PFSK-1 (cell line): Measurements from ENCODE around the gene NXPE3.

Source experiments
- FOXP2 ChIP-seq: optimal IDR thresholded peaks from 2 replicates; pipeline ENCODE3; 2011; ENCODE audit warnings: borderline replicate concordance, control low read depth, inconsistent platforms; ENCODE audit not compliant: insufficient read depth; ENCODE audit errors: extremely low read length, extremely low read depth
- POLR2AphosphoS5 ChIP-seq: IDR thresholded peaks from 2 replicates; pipeline ENCODE4 v1.6.1; 2012; ENCODE audit warnings: low read depth, mild to moderate bottlenecking, control low read depth, low read length, moderate library complexity
- SIN3A ChIP-seq: IDR thresholded peaks from 2 replicates; pipeline ENCODE4 v1.6.1; 2012; ENCODE audit warnings: mild to moderate bottlenecking, low read length, moderate library complexity, borderline replicate concordance; ENCODE audit not compliant: insufficient read depth
- TAF1 ChIP-seq: IDR thresholded peaks from 2 replicates; pipeline ENCODE4 v1.6.1; 2012; ENCODE audit warnings: low read length, control low read depth, borderline replicate concordance; ENCODE audit not compliant: insufficient read depth
- TF ChIP-seq, protein P1 (sequence below), 2 experiments: IDR thresholded peaks; 2 replicates each; pipeline versions ENCODE4 v1.6.1 to v1.8.0; 2011 to 2012; ENCODE audit warnings: low read depth in 2 of 2, low read length in 2 of 2, control low read depth in 1 of 2, inconsistent platforms in 1 of 2, mild to moderate bottlenecking in 1 of 2, moderate library complexity in 1 of 2; ENCODE audit not compliant: insufficient read depth in 1 of 2

The NXPE3 gene

DNA sequence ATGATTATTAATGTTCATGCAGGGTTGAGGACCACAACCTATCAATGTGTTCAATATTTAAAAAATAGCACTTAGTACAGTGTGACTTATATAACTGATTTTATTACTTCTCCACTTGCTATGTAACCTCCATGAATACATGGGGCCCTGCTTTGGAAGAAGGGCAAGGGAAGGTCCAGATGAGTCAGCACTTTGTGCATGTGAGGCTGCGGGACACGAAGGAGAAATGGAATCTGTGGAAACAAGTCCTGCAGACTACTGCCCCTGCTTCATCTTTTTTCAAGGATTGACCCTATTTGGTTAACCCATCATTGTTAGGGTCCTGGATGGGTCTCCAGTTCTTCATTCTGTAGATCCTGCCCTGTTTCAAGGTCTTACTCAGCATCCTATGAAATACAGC, 1.6 kb downstream of the NXPE3 start:
- no peak for TF ChIP-seq SIN3A
- TF ChIP-seq FOXP2, result no peak
- TF ChIP-seq POLR2AphosphoS5, result no peak
- TF ChIP-seq, protein P1, sequence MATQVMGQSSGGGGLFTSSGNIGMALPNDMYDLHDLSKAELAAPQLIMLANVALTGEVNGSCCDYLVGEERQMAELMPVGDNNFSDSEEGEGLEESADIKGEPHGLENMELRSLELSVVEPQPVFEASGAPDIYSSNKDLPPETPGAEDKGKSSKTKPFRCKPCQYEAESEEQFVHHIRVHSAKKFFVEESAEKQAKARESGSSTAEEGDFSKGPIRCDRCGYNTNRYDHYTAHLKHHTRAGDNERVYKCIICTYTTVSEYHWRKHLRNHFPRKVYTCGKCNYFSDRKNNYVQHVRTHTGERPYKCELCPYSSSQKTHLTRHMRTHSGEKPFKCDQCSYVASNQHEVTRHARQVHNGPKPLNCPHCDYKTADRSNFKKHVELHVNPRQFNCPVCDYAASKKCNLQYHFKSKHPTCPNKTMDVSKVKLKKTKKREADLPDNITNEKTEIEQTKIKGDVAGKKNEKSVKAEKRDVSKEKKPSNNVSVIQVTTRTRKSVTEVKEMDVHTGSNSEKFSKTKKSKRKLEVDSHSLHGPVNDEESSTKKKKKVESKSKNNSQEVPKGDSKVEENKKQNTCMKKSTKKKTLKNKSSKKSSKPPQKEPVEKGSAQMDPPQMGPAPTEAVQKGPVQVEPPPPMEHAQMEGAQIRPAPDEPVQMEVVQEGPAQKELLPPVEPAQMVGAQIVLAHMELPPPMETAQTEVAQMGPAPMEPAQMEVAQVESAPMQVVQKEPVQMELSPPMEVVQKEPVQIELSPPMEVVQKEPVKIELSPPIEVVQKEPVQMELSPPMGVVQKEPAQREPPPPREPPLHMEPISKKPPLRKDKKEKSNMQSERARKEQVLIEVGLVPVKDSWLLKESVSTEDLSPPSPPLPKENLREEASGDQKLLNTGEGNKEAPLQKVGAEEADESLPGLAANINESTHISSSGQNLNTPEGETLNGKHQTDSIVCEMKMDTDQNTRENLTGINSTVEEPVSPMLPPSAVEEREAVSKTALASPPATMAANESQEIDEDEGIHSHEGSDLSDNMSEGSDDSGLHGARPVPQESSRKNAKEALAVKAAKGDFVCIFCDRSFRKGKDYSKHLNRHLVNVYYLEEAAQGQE (IDR thresholded peaks at IDR 0.05; ENCODE audit: insufficient read depth in 1 of 2, low read depth in 2 of 2, low read length in 2 of 2), result no peak
- TF ChIP-seq TAF1, result no peak

DNA sequence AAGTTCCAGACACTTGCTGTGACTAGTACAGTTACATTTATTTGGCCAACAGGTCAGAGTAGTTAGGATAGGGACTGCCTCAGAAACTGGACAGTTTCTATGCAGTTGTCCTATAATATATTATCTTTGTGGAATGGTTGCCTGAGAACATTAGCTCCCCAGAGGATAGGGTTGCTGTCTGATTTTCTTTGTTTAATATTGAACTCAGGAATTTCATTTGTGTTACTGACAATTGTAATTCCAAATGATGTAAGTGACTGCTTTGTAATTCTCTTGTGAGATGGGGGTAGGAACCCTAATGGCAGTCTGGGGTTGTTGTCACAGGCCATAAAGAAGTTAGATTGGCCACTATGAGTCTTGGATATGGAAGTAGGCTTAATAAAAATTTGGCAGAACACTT, 2.2 kb downstream of the NXPE3 start:
- TF ChIP-seq, protein P1 (IDR thresholded peaks at IDR 0.05; ENCODE audit: insufficient read depth in 1 of 2, low read depth in 2 of 2, low read length in 2 of 2), result no peak
- no peak for TF ChIP-seq FOXP2
- no peak for TF ChIP-seq SIN3A
- no peak for TF ChIP-seq TAF1
- TF ChIP-seq POLR2AphosphoS5, result no peak

DNA sequence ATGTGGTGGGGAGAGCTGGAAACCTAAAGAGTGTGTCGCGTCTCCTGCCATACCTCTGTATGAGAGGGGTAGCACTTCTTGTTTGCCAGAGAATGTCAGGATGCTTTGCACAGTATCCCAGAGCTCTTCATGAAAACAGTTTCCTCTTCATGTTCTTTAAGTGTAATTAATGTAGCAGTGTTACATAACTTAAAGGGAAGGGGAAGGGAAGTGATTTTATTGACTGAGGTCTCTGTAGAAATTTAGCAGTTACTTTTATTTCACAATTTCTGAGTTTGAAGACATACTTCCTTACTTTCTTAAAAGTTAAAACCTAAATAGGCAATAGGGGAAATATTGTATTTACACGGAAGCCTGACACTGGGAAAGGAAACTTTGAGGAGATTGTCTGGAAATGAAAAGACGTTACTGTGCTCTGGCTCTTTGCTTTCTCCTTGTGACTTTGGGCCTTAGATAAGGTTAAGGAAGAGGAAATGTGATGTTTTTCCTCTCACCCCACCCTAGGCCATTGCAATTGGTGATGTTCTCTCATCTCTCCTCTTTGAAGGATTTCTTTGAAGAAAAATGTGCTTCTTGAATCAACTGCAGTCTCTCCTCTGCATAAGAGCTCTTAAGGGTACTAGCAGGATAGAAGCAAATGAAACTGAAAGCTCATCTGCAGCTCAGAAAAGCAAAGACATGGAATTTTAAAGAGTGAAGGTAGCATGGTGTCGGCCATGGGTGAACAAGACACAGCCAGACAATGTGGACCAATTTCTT, 6.0 kb downstream of the NXPE3 start:
- TF ChIP-seq, protein P1 (IDR thresholded peaks at IDR 0.05; ENCODE audit: insufficient read depth in 1 of 2, low read depth in 2 of 2, low read length in 2 of 2), result no peak
- TF ChIP-seq TAF1 (no peak), FOXP2 (no peak), SIN3A (no peak), POLR2AphosphoS5 (no peak)

DNA sequence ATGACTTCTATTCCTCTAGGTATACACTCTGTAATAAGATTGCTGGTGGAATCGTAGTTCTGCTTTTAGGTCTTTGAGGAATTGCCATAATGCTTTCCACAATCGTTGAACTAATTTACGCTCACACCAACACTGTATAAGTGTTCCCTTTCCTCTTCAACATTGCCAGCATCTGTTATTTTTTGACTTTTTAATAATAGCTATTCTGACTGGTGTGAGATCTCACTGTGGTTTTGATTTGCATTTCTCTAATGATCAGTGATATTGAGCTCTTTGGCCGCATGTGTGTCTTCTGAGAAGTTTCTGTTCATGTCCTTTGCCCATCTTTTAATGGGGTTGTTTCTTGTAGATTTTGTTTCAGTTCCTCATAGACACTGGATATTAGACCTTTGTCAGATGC, 12.8 kb downstream of the NXPE3 start:
- TF ChIP-seq TAF1 (no peak), FOXP2 (no peak), SIN3A (no peak), POLR2AphosphoS5 (no peak)
- TF ChIP-seq, protein P1 (IDR thresholded peaks at IDR 0.05; ENCODE audit: insufficient read depth in 1 of 2, low read depth in 2 of 2, low read length in 2 of 2), result no peak

DNA sequence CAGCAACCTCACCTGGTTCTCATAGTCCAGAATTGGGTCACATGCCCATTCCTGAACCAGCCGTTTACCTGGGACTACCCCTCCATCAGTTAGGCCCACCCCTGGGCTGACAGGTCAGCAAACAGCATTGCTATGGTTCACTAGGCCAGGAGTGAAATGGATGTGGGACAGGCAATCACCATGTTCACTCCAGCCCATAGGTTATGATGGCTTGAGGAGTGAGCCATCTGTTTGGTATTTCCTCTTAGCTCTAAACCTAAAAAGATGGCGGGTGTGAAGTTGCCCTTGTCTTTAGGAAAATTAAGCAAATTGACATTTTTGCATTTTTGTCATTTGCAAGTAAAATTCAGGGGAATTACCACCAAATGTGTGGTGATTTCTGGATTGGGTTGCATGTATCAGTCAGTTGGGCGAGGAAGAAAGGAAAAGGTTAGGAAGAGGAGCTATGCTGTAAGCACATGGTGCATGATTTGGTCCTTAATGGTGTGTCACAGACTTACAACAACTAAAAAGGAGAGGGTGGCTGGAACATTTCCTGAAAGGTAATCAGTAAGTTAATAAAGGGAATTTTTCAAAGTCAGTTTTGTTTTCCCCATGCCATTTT, 17.2 kb downstream of the NXPE3 start:
- TF ChIP-seq FOXP2, result no peak
- no peak for TF ChIP-seq TAF1
- TF ChIP-seq, protein P1 (IDR thresholded peaks at IDR 0.05; ENCODE audit: insufficient read depth in 1 of 2, low read depth in 2 of 2, low read length in 2 of 2), result no peak
- no peak for TF ChIP-seq POLR2AphosphoS5
- no peak for TF ChIP-seq SIN3A
